C1 segment of cervical spinal cord (tissue), 14 donors: ENCODE data around the gene CRYAA.
"Not testable (repeated sequence)": the region's sequence is repeated elsewhere in the genome, so short reads cannot be mapped to it uniquely, and the experiment has no call there.

Experiments used
- DNase-seq, 14 donors: peaks; one replicate each; lab custom pipeline; 2025; lab: John Stamatoyannopoulos, UW

Gene CRYAA, protein sequence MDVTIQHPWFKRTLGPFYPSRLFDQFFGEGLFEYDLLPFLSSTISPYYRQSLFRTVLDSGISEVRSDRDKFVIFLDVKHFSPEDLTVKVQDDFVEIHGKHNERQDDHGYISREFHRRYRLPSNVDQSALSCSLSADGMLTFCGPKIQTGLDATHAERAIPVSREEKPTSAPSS

DNA sequence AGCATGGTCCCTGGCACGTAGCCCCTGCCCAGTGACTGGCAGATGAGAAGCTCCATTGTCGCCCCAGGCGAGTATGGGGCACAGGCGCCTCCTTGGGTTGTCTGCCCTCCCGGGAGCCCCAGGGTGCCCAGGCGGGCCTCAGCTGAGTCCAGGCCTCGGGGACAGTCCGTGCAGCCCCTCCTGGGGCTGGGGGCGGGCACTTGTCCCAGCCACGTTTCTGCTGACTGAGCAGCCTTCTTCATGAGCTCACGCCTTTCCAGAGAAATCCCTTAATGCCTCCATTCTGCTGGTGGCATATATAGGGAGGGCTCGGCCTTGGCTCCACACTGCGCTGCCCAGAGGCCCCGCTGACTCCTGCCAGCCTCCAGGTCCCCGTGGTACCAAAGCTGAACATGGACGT, at the start of gene CRYAA:
CRYAA (plus strand) TSS at position 301 of the 400 bp plus-strand sequence; CDS start at position 393, 92 bp downstream.
- not testable (repeated sequence) for DNase-seq

DNA sequence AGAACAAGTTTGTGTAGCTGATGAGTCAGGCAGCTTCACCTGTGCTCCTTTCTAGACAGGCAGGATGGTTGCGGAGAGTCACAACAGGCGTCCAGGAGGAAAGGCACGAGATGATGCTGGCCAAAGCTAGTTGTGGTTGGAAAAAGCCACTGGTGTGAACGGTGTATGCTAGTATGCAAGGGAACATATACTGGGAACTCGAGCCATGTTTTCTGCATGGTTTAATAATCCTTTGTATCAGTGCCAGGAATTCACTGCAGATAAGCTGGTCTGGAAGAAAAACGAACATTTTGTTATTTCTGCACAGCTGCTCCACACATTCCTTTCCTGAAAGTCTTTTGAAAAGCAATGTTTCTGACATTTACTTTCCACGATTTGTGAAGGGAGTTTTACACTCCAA, 38.7 kb upstream of the CRYAA start:
- DNase-seq = not testable (repeated sequence)

DNA sequence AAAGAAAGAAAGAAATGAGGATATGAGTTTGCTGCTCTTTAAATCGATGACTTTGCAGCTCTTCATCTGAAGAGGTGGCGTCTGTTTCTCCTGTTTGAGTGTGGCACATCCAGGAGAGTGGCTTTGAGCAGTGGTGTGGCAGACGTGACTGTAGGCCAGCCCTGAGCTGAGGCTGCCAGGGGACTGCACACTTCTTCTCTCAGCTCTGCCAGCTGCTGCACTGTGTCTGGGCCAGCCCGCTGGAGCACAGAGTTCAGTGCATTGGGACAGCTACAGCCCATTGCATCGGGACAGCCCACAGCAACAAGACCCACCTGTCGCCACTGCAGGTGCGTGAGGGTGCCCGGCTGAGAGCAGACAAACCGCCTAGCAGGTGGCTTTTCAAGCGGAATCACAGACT, 34.3 kb upstream of the CRYAA start:
- DNase-seq = not testable (repeated sequence)

DNA sequence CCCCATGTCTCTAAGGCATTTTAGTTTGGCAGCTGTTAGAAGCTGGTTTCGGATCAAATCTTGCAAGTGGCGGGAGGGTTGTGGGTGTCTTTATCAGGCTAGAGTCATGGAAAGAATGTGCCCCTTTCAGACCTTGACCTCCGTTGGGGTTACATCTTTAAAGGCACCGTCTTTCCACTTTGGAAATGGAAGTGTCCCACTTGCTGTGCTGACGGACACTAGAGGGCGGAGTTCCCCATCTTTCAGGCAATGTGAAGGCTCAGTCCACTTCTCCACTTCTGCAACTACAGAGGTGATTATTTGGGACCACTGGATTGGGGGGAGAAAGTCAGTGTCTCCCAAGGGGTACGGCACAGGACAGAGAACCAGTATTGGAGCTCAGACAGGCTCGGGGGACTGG, 29.9 kb upstream of the CRYAA start:
- not testable (repeated sequence) for DNase-seq

DNA sequence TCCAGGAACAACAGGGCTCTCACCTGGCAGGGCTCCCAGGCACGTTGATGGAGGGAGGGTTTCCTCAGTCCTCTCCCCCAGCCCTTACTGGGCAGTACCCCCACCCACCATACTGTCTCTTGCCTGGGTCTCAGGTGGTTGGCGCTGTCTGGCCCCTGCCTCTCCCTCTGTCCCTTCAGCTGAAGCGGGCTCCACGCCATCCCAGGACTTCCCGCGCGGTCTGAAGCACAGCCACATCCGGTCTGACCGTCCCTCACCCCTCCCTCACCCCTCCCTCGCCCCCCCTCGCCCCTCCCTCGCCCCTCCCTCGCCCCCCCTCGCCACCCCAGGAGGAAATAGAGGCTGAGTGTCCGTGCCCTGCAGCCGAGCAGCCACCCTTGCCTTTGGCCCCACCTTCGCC, 27.4 kb upstream of the CRYAA start:
- DNase-seq = not testable (repeated sequence)

DNA sequence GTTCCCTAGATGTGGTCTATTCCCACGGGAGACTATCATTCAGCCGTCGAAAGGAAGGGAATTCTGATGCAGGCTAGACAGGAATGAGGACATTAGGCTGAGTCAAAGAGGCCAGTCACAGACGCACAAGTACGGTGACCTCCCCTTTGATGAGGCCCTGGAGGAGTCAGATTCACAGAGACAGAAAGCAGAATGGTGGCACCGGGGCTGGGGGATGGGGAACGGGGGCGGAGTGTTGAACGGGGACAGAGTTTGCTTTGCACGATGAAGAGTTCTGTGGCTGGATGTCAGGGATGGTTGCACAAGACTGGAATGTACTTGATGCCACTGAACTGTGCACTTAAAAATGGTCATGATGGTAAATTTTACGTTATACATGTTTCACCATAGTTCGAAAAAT, 22.2 kb upstream of the CRYAA start:
- DNase-seq = not testable (repeated sequence)

DNA sequence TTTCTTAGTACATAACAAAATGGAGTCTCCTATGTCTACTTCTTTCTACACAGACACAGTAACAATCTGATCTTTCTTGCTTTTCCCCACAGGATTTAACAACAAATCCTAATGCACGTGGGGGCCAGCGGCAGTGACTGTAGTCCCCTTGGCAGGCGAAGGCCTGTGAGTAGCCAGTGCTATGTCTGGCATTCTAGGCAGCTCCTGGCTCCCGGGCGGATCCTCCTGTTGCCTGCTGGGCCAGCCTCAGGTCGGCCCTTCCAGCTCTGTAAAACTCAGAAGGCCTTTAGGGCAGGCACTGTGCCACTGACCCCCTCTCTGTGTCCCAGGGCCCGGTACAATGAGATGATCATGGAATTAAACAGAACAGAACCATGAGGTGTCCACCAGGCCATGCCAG, 20.8 kb upstream of the CRYAA start:
- DNase-seq = not testable (repeated sequence)

DNA sequence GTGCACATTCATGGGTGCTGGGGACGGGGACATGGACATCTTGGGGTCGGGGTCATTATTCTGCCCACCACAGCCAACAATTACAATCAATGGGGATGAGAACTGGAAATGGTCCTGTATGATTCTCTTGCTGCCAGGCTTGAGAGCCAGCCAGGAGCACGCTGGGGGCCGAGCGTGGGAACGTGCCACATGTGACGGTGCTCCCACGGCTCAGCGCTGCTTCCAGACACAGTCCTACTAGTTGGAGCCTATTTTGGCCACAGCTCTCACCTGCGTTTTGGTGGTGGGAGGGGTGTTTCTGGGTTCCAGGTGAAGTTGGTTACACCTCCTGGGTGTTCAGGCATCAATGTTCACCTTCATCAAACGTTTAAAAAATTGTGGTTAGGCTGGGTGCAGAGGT, 19.5 kb upstream of the CRYAA start:
- DNase-seq = not testable (repeated sequence)

DNA sequence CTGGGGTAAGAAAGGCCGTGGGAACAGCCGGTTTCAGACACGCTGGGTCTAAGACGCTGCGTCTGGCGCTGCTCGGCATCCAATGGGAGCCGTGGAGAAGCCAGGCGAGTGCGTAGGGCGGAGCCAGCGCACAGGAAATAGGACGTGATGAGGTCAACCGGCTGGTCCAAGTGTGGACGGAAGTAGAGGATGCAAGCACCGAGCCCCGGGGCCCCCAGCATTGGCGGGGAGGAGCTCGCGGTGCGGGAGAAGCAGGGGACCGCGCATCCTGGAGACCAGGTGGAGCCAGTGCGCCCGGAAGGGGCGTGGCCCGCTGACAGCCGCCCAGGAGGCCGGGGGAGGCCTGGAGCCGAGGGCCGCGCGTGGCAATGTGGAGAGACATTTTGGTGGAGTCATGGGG, 15.2 kb upstream of the CRYAA start:
- not testable (repeated sequence) for DNase-seq

DNA sequence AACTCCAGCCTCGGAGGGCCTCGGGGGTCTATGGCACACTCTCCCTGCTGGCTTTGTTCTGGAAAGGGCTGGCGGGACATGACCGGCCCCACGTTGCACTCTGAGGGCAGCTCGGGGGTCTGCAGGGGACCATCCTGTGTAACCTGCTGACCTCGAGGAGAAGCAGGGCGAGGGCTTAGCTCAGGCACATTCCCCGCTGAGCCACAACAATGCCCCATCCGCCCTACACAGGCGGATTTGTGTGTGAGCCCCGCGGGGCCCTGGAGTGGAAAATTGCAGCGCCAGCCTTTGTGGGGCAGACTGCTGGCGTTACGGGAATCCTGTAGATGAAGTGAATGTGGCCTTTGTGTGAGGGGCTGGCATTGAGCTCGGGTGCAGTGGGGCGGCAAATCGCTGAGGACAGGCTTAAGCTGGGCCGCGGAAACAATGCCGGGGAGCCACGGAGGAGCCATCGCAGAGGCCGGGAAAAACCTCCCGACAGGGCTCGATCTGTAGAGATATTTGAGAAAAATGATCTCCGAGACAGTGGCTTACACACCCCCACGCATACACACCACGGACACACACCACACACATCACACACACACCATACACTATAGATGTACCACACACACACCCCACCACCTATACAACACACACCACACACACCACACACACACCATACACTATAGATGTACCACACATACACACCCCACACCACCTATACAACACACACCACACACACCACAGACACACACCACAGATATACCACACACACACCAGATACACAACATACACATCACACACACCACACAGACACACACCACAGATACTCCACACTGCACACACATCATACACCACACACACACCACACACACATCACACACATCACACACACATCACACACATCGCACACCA, 9.3 kb upstream of the CRYAA start:
- DNase-seq = not testable (repeated sequence)

DNA sequence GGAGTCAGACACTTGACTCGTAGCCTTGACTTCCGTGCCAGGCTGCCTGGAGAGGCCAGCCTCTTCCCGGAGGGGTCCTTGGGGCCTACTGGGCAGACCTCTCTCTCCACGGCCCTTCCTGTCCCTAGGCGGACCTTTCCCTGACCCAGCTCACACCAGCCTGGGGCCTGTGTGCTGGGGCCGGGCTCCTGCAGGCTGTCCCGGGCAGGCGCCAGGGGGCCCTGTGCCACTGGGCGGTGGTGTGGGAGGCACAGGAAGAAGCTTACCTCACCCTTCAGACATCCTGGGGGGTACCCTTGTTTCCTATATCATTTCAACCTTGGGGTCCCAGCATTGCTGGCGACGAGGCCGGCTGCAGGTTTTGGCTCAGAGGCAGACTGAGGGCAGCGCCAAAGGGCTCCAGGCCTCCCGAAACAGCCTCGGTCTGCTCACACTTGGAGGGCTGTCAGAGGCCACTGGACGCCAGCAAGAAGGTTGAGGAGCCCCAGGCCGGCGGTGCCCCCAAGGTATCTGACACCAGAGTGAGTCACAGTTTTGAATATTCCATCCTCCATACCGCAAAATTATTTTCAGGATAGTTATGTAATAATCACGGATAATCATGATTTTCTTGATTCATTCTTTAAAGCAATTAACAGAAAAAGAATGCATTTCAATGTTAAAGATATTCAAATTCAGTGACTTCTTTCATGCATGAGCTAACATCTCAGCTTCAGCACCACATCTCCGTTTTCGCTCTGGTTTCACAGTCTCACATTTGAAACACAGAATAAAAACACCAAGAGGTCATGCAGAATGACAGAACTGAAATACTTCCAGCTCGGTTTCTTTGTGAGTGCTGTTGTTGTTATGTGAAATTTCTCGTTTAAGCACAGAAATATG, 6.7 kb upstream of the CRYAA start:
- not testable (repeated sequence) for DNase-seq

DNA sequence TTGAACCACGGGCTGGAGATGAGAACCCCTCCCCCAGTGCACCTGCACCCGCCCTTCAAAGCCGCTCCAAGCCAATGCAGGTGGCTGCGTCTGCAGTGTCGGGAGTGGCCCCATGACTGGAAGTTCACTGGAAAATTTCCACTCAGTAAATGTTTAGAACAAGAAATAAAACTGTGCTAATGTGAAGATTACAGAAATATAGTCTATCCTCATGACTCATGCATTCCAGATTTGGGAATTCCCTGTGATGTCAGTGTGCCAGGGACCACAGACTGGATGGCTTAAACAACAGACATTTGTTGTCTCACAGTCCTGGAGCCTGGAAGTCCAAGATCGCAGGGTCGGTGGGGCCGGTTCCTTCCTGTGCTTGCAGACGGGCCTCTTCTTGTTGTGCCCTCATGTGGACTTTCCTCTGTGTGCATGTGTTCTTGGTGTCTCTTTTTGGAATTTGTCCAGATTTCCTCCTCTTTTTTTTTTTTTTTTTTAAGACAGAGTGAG, 6.1 kb upstream of the CRYAA start:
- not testable (repeated sequence) for DNase-seq

DNA sequence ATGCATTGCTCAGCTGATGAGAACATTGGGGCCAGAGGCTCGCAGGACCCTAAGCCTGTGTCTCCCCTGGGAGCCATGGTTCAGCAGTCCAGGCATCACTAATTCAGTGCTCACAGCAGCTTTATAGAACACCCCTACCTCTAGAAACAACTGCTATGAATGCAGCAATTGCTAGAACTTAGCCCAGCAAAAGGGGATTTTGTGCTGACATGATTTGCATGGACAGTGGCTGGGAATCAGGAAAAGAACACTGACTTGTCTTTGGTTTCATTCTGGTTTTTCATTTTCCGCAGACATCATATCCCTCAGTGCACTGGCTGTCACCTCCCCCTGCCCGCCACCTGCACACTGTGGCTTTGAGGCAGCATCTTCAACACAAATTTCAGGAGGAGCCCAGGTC, 4.0 kb upstream of the CRYAA start:
- not testable (repeated sequence) for DNase-seq

DNA sequence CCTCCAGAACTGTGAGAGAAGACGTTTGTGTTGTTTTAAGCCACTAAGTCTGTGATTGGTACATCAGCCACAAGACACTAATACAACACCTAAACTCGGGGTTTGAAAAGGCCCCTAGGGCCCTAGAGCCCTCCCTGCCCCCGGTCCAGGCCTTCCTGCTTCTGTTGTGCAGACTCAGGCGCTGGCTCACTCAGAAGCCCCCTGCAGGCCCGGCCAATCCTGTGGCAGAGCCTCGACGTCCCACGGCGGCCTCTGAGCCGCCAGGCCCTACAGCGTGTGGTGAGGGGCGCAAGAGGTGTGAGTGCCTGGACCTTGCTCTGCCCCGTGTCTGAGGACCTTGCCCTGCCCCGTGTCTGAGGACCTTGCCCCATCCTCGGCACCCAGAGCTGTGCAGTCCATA, 3.1 kb upstream of the CRYAA start:
- DNase-seq = not testable (repeated sequence)

DNA sequence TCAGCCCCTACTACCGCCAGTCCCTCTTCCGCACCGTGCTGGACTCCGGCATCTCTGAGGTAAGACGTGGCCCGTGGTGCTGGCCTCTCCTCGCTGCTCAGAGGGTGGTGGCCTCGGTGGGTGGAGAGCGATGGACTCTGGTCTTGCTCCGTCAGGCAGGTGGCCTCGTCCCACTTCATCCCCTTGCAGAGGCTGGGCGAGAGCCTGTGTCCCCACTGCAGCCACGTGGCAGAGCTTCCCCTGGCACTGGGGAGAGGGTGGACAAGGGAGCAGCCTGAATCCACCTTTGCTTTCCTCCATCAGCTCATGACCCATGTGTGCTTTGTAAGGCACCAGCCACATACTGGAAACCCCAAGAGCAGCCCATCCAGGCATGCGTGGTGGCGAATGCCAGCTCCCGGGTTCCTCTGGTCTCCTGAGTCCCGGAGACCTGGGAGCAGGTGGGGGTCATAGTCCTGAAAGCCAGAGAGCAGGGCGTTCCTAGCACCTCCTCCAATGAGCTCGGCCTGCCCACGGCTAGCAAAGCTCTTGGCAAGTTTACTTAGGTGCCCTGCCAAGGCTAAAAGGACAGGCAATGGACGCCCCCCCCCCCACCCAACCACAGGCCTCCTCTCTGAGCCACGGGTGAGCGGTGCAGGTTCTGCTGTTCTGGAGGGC, 550 bp downstream of the CRYAA start:
- not testable (repeated sequence) for DNase-seq

DNA sequence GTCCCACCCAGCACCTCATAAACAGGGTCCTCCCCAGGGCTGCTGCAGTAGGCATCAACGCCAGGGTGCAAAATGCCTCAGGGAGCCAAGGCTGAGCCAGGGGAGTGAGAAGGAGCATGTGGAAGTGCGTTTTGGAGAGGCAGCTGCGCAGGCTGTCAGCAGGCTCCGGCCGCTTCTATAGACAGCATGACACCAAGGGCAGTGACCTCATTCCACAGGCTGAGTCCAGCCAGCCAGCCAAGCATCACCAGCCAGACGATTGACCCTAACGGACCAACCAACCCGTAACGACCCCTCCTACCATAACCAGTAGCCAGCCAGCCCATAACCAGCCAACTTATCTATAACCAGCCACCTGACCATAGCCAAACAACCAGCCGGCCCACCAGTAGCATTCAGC, 1.1 kb downstream of the CRYAA start:
- DNase-seq = not testable (repeated sequence)

DNA sequence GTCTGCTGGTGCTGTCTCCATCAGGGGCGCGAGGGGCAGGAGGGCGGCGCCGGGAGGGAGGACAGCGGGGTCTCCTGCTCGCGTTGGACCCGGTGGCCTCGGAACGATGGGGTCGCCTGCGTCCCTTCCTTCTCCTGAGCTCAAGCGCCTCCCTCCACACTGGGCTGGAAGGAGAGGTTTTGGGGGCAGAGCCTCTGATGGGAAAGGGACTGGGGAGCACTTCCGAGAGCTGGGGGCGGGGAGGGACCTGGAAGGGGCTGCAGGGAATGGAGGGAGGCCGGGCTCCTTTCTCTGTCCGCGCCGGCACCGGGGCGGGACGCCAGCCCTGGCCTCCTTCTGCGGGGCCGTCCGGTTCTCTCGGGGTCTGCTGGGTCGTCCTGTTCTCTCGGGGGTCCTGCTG, 4.0 kb downstream of the CRYAA start:
- DNase-seq = not testable (repeated sequence)

DNA sequence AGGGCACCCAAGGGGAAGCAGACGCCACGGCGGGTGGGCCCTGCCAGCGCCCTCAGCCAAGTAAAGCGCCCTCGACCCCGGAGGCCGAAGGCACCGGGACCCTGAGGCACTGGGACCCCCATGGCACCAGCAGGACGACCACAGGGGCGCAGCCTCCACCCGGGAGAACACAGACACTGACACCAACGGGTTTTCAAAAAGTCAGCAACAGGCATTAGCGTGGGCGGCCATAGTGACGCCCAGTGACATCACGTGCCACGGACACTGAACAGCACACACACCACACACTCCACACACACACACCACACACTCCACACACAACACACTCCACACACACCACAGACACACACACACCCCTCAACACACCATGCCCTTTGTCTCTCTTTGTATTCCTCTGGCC, 4.6 kb downstream of the CRYAA start:
- not testable (repeated sequence) for DNase-seq

DNA sequence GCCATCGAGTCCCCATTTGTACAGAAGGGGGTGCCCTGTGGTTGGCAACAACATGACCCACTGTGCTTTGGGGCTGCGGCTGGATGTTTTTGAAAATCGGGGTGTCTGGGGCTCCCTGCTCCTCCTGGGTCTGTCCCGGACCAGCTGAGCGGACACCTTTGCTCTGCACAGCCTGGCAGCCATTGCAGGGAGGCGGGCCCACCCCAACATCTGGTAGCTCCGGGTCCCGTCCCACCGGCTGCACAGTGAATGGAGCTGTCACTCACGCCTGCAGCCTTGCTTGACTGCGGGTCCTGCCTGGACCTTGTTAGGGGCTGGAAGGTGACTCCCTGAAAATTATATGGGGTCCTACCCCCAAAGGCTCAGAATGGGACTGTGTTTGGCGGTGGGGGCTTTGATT, 5.1 kb downstream of the CRYAA start:
- DNase-seq = not testable (repeated sequence)

DNA sequence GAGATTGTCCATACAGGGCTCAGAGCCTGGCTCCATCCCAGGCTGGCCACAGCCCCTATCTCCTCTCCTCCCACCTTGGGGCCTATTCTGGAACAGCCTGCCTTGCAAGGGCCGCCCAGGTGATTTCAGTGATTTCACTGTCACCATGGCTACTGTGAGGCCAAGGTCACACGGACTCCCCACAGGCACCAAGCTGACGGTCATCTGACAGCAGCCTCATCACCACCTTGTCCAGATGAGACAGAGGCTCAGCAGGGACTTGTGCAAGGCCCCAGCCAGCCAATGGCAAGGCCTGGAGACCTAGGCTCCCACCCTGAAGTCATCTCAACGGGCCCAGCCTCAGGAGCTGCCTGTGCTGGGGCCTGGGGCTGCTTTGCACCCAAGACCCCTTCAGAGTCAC, 6.2 kb downstream of the CRYAA start:
- not testable (repeated sequence) for DNase-seq

DNA sequence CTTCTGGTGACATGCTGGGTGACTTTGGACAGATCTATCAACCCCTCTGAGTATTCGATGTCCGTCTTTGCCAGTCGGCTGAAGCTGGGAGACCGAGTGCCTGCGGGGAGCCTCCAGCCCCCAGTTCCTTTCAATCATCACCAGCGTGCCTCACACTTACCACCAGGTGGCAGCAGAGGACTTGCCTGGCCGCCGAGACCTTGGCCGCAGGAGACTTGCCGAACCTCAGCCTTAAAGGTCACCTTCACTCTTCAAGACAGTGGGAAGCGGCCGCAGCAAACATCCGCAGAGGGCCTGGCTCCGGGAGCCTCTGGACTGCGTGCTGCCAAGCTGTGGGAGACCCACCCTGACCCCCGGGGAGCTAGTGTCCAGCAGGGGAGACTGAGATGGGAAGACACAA, 7.8 kb downstream of the CRYAA start:
- not testable (repeated sequence) for DNase-seq
